ENCODE data around the gene ZMYND19. TPM values are rescaled to one million over a fixed set of nuclear protein-coding genes. Genes with fewer than 3 reads are reported as not detected.

The ZMYND19 gene
- total and polyA plus RNA-seq, 2 of the 4 experiments (the other 2 are of a cell fraction): 14.3 to 21.4 TPM

DNA sequence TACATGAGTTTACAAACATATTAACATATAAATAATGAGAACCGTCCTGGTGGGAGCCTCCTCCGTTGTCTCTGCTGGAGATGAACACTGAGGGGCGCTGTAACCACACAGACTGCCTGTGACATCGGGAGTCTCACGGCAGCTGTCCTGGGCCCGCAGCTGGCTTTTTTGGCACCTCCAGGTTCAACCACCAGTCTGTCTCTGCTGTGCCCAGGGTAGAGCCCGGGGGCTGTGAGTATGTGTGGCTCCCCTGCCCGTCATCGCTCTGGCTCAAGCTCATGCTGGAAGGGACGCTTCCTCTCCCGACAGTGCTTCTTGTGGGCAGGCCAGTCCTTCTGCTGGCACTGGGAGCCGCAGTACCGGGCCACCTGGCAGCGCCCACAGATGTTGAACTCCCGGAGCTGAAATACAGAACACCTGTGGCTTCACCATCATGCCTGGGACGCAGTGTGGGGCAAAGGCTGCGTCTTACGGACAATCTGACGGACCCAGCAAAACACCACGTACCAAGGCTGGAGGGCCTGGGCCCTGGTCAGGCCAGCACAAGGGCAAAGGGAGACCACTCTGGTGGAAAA lies 7.9 kb downstream of the ZMYND19 start:
- H2AK9ac ChIP-seq (replicated peaks; ENCODE audit: low read depth, low read length, poor library complexity): no peak overlapping the region
- H3K79me1 ChIP-seq (ENCODE audit: low read depth in 1 of 2, low read length in 2 of 2): peaks cover 6 to 33% of the 10 kb centered on the region in 2 experiments; a peak in 2 of 4 replicates
- H3K9me1 ChIP-seq (ENCODE audit: insufficient read depth, low read length): peaks cover 5% of the 10 kb centered on the region; the same call in 1 of the 2 replicates
- H3K27ac ChIP-seq (ENCODE audit: insufficient read depth, low read length): no peak overlapping the region
- H4K91ac ChIP-seq (ENCODE audit: insufficient read depth, low read depth, low read length): no peak overlapping the region
- H3K4me3 ChIP-seq (ENCODE audit: insufficient read depth, low read depth, low read length): no peak overlapping the region
- DNase-seq: no peak
- intact Hi-C loops (cut with micrococcal nuclease) (no loop called here), dilution Hi-C loops (cut with HindIII; ENCODE audit: low sequenced_read_pairs, unreplicated experiment) (no loop called here), in situ Hi-C loops (cut with MboI; ENCODE audit: low sequenced_read_pairs) (no loop called here)
- H3K9ac ChIP-seq (ENCODE audit: low read depth, low read length): no peak overlapping the region
- H3K56ac ChIP-seq (ENCODE audit: extremely low read depth, insufficient read depth, low read length): no peak overlapping the region
- no peak overlapping the region for H2BK15ac ChIP-seq (ENCODE audit: low read depth, low read length)
- 82% methylated on average over 12 of the region's 20 CpGs; no CpG with 5 or more reads in 1 of the 2 experiments for WGBS, 2 experiments (ENCODE audit: extremely low coverage in 2 of 2, insufficient read length in 1 of 2)
- ATAC-seq (ENCODE audit: low read depth): no peak
- H3K23ac ChIP-seq (ENCODE audit: low read depth, low read length): no peak overlapping the region
- no peaks in the 10 kb centered on the region for H3K27me3 ChIP-seq (ENCODE audit: control insufficient read depth, insufficient read depth, low read length)
- no peaks in the 10 kb centered on the region for H3K9me3 ChIP-seq (ENCODE audit: control insufficient read depth, insufficient read depth, low read length)
- peaks cover 35% of the 10 kb centered on the region for H3K36me3 ChIP-seq (ENCODE audit: control insufficient read depth, insufficient read depth, low read length)
- H3K4me1 ChIP-seq (ENCODE audit: control insufficient read depth, insufficient read depth, low read length): peaks cover 3% of the 10 kb centered on the region
- no peak overlapping the region for H4K8ac ChIP-seq (ENCODE audit: low read depth in 2 of 2, low read length in 2 of 2)
- H2BK20ac ChIP-seq (ENCODE audit: low read depth, low read length): no peak overlapping the region
- H3K4ac ChIP-seq (ENCODE audit: low read depth, low read length): no peak overlapping the region
- no peak overlapping the region for H2AFZ ChIP-seq (replicated peaks; ENCODE audit: low read length, poor library complexity)
- no peak overlapping the region for H3K18ac ChIP-seq (ENCODE audit: low read depth, low read length)
- H2AK5ac ChIP-seq (ENCODE audit: low read depth, low read length): no peak overlapping the region
- POLR2A ChIA-PET (ENCODE audit: unreplicated experiment): no interaction called here
- no peak overlapping the region for H2BK5ac ChIP-seq (ENCODE audit: low read depth, low read length, poor library complexity, severe bottlenecking)
- H4K5ac ChIP-seq (ENCODE audit: low read depth, low read length): no peak overlapping the region
- CTCF ChIA-PET: no interaction called here
- H3K4me2 ChIP-seq (ENCODE audit: low read depth, low read length): no peak overlapping the region
- no peak overlapping the region for H3K14ac ChIP-seq (replicated peaks; ENCODE audit: low read depth, low read length)
- TF ChIP-seq, protein P1, sequence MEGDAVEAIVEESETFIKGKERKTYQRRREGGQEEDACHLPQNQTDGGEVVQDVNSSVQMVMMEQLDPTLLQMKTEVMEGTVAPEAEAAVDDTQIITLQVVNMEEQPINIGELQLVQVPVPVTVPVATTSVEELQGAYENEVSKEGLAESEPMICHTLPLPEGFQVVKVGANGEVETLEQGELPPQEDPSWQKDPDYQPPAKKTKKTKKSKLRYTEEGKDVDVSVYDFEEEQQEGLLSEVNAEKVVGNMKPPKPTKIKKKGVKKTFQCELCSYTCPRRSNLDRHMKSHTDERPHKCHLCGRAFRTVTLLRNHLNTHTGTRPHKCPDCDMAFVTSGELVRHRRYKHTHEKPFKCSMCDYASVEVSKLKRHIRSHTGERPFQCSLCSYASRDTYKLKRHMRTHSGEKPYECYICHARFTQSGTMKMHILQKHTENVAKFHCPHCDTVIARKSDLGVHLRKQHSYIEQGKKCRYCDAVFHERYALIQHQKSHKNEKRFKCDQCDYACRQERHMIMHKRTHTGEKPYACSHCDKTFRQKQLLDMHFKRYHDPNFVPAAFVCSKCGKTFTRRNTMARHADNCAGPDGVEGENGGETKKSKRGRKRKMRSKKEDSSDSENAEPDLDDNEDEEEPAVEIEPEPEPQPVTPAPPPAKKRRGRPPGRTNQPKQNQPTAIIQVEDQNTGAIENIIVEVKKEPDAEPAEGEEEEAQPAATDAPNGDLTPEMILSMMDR (conservative IDR thresholded peaks at IDR 0.05; ENCODE audit: low read depth, low read length): peak; percentile 31; the same call in 1 of the 2 replicates
- TF ChIP-seq MAZ (IDR thresholded peaks at IDR 0.05; ENCODE audit: borderline replicate concordance, low read depth, low read length): no peak
- TF ChIP-seq RAD21 (IDR thresholded peaks at IDR 0.05; ENCODE audit: low read length): peak; percentile 44; the same call in 1 of the 2 replicates
- no peak overlapping the region for H2BK120ac ChIP-seq (ENCODE audit: low read depth, low read length)
- peaks cover 7% of the 10 kb centered on the region for H4K20me1 ChIP-seq (ENCODE audit: insufficient read depth, low read length)
- no TSS peak for BruUV-seq (replicated peaks)
